ENCODE results near the gene CCDC47.
"Not testable (repeated sequence)": the region's sequence is repeated elsewhere in the genome, so short reads cannot be mapped to it uniquely, and the experiment has no call there.

The CCDC47 gene

DNA sequence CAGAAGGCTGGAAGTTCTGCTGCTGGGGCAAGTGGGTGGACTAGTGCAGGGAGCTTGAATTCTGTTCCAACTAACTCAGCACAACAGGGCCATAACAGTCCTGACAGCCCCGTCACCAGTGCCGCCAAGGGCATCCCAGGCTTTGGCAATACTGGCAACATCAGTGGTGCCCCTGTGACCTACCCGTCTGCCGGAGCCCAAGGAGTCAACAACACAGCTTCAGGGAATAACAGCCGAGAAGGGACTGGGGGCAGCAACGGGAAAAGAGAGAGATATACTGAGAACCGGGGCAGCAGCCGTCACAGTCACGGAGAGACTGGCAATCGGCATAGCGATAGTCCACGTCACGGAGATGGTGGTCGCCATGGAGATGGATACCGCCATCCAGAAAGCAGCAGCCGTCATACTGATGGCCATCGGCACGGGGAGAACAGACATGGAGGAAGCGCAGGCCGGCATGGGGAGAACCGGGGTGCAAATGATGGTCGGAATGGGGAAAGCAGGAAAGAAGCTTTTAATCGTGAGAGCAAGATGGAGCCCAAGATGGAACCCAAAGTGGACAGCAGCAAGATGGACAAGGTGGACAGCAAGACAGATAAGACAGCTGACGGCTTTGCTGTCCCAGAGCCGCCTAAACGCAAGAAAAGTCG, 44.5 kb upstream of the CCDC47 start:
- H3K27ac ChIP-seq: no peak overlapping the region
- TF ChIP-seq ZFX (IDR thresholded peaks at IDR 0.05; ENCODE audit: borderline replicate concordance): no peak

DNA sequence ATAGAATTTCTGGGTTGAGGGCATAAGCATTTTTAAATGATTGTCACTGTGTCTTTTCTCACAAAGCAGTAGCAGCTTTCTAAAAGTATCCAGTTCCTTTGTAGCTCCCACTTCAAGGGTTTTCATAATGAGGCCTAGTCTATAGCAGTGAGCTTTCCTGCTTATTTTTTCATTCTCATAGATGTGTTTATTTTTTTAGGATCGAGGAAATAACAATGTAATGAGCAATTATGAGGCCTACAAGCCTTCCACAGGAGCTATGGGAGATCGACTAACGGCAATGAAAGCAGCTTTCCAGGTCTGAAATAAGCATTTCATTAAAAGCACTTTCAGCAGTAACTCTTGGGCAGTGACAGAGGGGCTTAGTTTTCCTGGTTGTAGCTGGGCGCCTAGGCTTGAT, 43.3 kb upstream of the CCDC47 start:
- no peak overlapping the region for H3K27ac ChIP-seq
- TF ChIP-seq CTCF (IDR thresholded peaks at IDR 0.05) (no peak), ZFX (IDR thresholded peaks at IDR 0.05; ENCODE audit: borderline replicate concordance) (no peak)

DNA sequence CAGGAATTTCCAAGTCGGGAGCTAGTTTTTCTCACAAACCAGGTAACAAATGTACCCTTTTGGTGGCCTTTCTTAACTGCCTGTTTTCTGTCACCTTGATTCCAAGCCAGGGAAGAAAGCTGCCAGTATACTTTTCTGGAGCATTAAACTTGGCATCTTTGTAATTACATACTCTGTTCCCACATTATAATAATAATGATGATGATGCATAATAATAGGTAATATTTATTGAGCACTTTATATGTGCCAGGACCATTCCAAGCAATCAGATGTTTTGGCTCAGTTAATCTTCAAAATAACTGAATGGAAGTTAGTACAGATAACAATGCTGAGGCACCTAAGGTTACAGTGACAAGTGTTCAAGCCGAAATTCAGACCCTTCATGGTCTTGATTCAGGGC, 42.7 kb upstream of the CCDC47 start:
- TF ChIP-seq ZFX (IDR thresholded peaks at IDR 0.05; ENCODE audit: borderline replicate concordance) (no peak), CTCF (IDR thresholded peaks at IDR 0.05) (no peak)
- H3K27ac ChIP-seq: no peak overlapping the region

- TF ChIP-seq ZFX (IDR thresholded peaks at IDR 0.05; ENCODE audit: borderline replicate concordance): no peak
- H3K27ac ChIP-seq: no peak overlapping the region
Observed at GRCh38 chr17:63809970-63810369, 36.6 kb upstream of the CCDC47 start.

DNA sequence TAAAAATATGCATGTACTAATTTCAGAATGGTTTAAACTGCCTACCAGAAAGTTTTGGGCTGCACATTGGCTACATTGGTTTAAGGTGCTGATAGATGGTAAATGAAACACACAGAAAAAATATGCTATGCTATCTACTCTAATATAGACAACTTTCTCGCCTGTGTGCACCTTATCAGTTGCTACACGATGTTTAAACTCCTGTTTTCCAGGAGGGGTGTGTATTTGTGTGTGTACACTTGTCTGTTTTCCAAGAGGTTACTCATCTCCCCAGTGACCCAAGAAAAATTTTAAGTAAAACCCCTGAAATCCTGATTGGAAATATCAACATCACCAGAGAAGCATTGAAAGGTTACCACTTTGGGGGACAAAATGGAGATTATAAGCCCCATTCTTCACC, 32.2 kb upstream of the CCDC47 start:
- TF ChIP-seq ZFX (IDR thresholded peaks at IDR 0.05; ENCODE audit: borderline replicate concordance): no peak
- no peak for TF ChIP-seq CTCF (IDR thresholded peaks at IDR 0.05)
- H3K27ac ChIP-seq: no peak overlapping the region

- no peak for TF ChIP-seq ZFX (IDR thresholded peaks at IDR 0.05; ENCODE audit: borderline replicate concordance)
- TF ChIP-seq CTCF (IDR thresholded peaks at IDR 0.05): no peak
- H3K27ac ChIP-seq: no peak overlapping the region
Observed at GRCh38 chr17:63804328-63804727, 30.9 kb upstream of the CCDC47 start.

GRCh38 chr17:63800783-63801182, 27.4 kb upstream of the CCDC47 start:
- TF ChIP-seq CTCF (IDR thresholded peaks at IDR 0.05) (no peak), ZFX (IDR thresholded peaks at IDR 0.05; ENCODE audit: borderline replicate concordance) (no peak)
- no peak overlapping the region for H3K27ac ChIP-seq

GRCh38 chr17:63798572-63799106, 25.2 kb upstream of the CCDC47 start:
- no peak for TF ChIP-seq ZFX (IDR thresholded peaks at IDR 0.05; ENCODE audit: borderline replicate concordance)
- TF ChIP-seq CTCF (IDR thresholded peaks at IDR 0.05): no peak
- H3K27ac ChIP-seq: no peak overlapping the region

DNA sequence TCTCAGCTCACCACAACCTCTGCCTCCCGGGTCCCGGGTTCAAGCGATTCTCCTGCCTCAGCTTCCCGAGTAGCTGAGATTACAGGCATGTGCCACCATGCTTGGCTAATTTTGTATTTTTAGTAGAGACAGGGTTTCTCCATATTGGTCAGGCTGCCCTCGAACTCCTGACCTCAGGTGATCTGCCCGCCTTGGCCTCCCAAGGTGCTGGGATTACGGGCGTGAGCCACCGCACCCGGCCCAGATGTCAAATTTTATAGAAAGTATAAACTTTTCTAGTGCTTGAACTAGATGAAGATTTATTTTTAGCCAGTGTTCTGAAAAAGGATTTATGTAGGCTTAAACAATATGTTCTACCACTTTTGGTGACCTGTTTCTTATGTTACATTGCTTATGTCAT, 23.0 kb upstream of the CCDC47 start:
- H3K27ac ChIP-seq: not testable (repeated sequence)
